ENCODE measurements around the gene PAPOLB.
A peak's percentile ranks its signal among the peaks of the same experiment; 100 is the strongest.
"Not testable (repeated sequence)": the region's sequence is repeated elsewhere in the genome, so short reads cannot be mapped to it uniquely, and the experiment has no call there.

Gene PAPOLB

GRCh38 chr7:4861673-4862072, at the start of gene PAPOLB:
Gene PAPOLB (minus strand): TSS chr7:4862030. CDS start chr7:4861810, 220 bp downstream.
- DNase-seq = no peak

- DNase-seq = no peak
Observed at GRCh38 chr7:4911111-4911828, 49.4 kb upstream of the PAPOLB start.

- DNase-seq = no peak
Observed at GRCh38 chr7:4906682-4907081, 44.9 kb upstream of the PAPOLB start.

DNA sequence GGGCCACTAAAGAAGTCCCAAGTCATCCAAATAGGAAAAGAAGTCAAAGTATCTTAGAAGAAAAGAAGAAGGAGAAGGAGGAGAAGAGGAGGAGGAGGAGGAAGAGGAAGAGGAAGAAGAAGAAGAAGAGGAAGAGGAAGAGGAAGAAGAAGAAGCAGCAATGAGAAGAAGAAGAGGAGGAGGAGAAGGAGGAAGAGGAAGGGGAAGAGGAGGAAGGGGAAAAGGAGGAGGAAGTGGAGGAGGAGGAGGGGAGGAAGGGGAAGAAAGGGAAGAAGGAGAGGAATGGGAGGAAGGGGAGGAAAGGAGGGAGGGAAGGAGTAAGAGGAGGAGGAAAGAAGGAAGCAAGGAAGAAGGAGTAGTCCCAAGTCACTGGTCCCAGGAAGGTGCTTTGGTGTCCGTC, 43.3 kb upstream of the PAPOLB start:
- DNase-seq = no peak

DNA sequence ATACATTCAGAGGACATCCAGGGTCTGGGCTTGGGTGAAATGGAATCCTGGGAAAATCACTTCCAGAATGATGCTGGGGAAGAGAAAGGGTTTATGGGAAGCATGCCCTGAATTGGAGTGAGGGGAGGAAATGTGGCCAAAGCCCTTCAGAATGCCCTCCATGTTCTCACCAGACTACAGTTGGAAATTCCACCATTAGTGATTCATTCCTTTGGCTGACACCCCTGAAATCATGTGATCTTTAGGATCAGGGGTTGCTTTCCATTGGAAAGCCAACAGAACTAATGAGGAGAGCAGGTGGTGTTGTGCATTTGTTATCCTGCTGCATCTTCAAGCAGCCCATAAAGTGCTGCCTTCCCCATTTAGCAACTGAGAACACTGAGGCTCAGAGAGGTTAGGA, 42.5 kb upstream of the PAPOLB start:
- DNase-seq = no peak

GRCh38 chr7:4895766-4896165, 33.9 kb upstream of the PAPOLB start:
- no peak for DNase-seq

GRCh38 chr7:4894482-4894881, 32.7 kb upstream of the PAPOLB start:
- no peak for DNase-seq

DNA sequence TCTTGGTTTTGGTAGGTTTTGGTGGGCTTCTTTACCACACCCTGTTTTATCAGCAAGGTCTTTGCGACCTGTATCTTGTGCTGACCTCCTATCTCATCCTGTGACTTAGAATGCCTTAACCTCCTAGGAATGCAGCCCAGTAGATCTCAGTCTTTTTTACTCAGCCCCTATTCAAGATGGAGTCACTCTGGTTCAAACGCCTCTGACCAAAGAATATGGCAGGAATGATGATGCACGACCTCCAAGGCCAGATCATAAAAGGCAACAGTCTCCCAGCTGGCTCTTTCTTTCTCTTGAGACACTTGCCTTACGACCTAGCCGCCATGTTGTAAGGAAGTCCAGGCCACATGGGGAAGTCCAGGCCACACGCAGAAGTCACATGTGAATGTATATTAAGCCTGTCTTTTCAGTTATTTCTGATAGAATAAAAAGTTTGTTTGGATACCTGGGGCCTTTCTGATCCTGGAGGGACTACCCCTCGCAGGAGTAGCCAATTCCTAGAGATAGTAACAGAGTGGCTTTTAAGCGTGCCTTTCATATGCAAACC, 32.2 kb upstream of the PAPOLB start:
- no peak for DNase-seq

GRCh38 chr7:4893188-4893587, 31.4 kb upstream of the PAPOLB start:
- not testable (repeated sequence) for DNase-seq

GRCh38 chr7:4891522-4891921, 29.7 kb upstream of the PAPOLB start:
- DNase-seq = not testable (repeated sequence)

DNA sequence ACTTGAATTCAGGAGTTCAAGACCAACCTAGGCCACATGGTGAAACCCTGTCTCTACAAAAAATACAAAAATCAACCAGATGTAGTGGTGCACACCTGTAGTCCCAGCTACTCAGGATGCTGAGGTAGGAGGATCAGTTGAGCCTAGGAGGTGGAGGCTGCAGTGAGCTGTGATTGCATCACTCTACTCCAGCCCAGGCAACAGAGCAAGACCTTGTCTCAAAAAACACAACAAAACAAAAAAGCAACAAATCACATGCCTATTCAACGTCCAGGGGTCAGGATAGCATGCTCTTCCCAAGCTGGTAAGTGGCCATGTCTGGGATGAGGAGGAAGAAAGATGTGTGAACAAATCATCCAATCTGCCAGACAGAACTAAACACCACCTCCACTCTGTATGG, 27.9 kb upstream of the PAPOLB start:
- no peak for DNase-seq

DNA sequence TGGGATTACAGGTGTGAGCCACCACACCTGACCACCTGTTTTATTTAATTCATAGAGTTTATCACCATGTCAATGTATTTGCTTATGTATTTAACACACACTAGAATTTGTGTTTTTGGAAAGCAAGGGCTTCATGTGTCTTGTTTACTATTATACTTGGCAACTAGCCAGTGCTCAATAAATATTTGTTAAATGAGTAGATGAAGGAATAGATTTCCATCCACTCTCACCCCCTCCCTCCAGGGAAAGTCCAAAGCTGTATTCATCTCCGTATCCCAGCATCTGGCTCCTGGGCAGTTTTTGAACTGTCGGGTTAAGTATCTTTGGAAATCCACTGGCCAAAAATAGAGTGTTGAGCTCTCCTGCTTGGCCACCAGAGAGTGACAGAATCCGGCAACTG, 26.3 kb upstream of the PAPOLB start:
- no peak for DNase-seq

GRCh38 chr7:4886671-4887070, 24.8 kb upstream of the PAPOLB start:
- no peak for DNase-seq

DNA sequence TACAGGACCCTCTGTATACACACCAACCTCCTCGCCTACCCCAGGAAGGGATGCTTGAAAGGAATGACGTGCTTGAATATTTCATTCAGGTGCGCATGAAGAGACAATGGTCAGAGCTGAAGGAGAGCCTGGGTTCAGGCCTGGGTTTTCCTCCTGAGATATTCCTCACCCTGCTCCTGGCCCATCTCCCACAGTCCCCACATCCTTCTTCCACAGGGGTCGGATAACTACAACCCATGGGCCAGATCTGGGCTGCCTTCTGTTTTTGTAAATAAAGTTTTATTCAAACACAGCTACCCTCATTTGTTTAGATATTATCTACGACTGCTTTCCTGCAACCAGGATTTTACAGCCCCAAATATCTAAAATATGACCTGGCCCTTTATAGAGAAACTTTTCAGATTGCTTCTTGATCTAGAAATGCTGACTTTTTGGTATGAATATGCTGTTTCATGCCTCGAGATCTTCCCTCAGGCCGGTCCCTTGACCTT, 23.5 kb upstream of the PAPOLB start:
- DNase-seq = no peak

- DNase-seq = no peak
Observed at GRCh38 chr7:4884164-4884563, 22.3 kb upstream of the PAPOLB start.

GRCh38 chr7:4883372-4884144, 21.7 kb upstream of the PAPOLB start, which contains the start of gene RADIL:
Gene RADIL (minus strand): TSS chr7:4883716. CDS start chr7:4878139, 5,577 bp downstream.
- DNase-seq = peak; percentile 82 to 86

GRCh38 chr7:4883033-4883371, 21.2 kb upstream of the PAPOLB start:
- no peak for DNase-seq

GRCh38 chr7:4882169-4883032, 20.6 kb upstream of the PAPOLB start:
- DNase-seq = no peak

DNA sequence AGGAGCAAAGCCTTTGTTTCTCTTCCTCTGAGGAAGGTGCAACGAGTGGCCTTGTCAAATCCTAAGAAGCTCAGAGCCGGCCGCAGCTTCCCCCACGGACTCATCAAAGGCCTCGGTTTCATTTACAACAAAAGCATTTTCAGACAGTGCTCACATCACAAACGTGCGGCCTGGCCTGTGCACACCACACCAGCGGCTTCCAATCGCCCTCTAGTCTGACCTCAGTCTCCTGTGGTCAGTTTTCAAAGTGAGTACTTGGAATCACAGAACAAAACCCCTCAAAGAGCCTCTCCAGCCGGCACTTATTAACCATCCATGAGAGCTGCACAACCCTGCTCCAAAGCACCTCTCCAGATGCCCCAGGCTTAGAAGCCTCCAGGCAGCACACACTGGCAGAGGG, 18.4 kb upstream of the PAPOLB start:
- no peak for DNase-seq

DNA sequence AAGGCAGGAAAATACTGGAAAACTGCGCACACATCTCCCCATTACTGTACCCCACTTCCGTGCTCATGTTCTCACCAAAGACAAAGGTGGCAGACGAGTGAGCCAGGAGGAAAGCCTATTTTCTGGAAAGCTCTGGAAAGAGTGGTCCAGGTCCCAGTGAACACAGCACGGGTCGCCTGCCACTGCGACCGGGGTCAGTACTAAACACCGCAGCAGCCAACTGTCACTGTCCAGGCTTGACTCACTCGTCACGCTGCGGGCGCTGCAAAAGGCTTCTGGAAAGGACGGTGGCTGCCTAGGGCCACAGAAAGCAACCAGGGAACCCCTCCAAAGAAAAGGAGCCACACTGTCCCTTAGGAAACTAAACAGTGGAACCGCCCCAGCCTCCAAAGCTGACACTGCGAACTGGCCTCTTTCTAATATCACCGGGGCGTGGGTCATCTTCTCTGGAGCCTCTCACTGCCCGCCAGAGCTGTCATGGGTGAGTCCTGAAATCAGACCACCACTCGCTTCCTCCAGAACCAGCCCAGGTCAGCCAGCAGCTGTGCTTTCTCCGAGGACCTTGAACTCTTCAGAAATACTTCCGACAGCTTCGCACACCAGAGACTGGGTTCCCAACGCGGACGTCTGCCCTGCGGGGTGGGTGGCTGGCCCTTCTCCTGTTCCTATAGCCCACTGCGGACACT, 17.7 kb upstream of the PAPOLB start:
- no peak for DNase-seq

GRCh38 chr7:4878336-4879335, 16.8 kb upstream of the PAPOLB start:
- no peak for DNase-seq

Measured in stimulated activated CD4-positive, alpha-beta T cell treated with anti-CD3 and anti-CD28 coated beads, Interleukin-4, amount 100 ng/mL, for 4 hours (primary cell).